ENCODE data around the gene ARL6IP6.
A peak's percentile ranks its signal among the peaks of the same experiment; 100 is the strongest.
"Not testable (repeated sequence)": the region's sequence is repeated elsewhere in the genome, so short reads cannot be mapped to it uniquely, and the experiment has no call there.

The ARL6IP6 gene

GRCh38 chr2:152722639-152723038 lies 4.2 kb downstream of the ARL6IP6 start:
- DNase-seq (ENCODE audit: low spot score), result not testable (repeated sequence)

DNA sequence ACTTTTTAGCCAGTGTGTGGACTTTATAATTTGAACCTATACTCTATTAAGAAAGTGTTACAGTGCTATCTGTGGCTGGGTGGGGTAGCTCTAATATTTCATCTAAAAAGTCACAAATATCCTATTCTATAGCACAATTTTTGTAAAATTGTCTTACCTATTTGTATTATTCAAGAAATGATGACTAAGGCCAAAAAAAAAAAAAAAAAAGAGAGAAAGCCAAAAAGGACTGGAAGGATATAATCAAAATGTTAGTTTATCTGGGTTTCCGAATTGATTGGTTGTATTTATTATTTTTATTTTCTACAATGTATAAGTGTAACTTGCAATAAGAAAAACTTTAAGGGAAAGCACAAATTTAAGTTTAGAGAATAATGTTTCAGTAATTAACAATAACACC lies 5.5 kb downstream of the ARL6IP6 start:
- no peak for DNase-seq (ENCODE audit: low spot score)

- no peak for DNase-seq (ENCODE audit: low spot score)
Measured at GRCh38 chr2:152729844-152730243, 11.4 kb downstream of the ARL6IP6 start.

GRCh38 chr2:152730591-152731333 lies 12.3 kb downstream of the ARL6IP6 start:
- no peak for DNase-seq (ENCODE audit: low spot score)

GRCh38 chr2:152737509-152737908 lies 19.1 kb downstream of the ARL6IP6 start:
- not testable (repeated sequence) for DNase-seq (ENCODE audit: low spot score)

GRCh38 chr2:152738438-152738837 lies 20.0 kb downstream of the ARL6IP6 start:
- DNase-seq (ENCODE audit: low spot score), result no peak

GRCh38 chr2:152739705-152740104 lies 21.3 kb downstream of the ARL6IP6 start:
- not testable (repeated sequence) for DNase-seq (ENCODE audit: low spot score)

GRCh38 chr2:152740743-152741328 lies 22.4 kb downstream of the ARL6IP6 start:
- peak; percentile 27 for DNase-seq (ENCODE audit: low spot score)

GRCh38 chr2:152743002-152743401 lies 24.6 kb downstream of the ARL6IP6 start:
- DNase-seq (ENCODE audit: low spot score), result peak; percentile 24

DNA sequence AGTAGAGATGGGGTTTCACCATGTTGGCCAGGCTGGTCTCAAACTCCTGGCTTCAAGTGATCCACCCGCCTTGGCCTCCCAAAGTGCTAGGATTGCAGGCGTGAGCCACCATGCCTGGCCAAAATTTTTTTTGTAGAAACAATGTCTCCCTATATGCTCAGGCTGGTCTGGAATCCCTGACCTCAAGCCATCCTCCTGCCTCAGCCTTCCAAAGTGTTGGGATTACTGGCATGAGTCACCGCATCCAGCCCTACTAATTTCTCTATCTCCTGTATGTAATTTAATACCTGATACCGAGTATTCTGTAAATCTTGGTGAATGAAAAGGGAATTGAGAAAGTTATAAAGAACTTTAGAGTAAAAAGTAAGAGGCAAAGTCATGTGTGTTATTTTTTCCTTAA lies 29.3 kb downstream of the ARL6IP6 start:
- DNase-seq (ENCODE audit: low spot score), result not testable (repeated sequence)

GRCh38 chr2:152755029-152755428 lies 36.6 kb downstream of the ARL6IP6 start:
- DNase-seq (ENCODE audit: low spot score), result no peak

GRCh38 chr2:152759290-152760072 lies 41.1 kb downstream of the ARL6IP6 start:
- DNase-seq (ENCODE audit: low spot score), result no peak

GRCh38 chr2:152761214-152761613 lies 42.8 kb downstream of the ARL6IP6 start:
- no peak for DNase-seq (ENCODE audit: low spot score)

DNA sequence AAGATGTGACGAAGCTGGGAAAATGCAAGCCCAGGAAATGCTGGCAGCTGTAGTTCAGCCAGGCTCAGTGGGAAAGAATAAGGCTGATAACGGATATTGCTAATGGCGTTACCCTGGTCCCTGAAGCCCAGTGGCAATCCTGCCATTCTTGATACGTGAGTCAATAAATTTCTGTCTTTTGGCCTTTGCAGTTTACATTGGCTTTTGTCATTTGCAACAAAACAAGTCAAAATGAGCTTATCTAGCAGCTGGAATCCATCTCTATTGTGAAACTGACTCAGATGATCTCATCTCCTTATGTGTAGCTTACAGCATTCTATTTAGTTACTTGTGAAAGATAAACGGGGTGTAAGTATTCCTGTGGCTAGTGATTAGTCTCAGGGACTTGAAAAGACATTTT lies 43.8 kb downstream of the ARL6IP6 start:
- no peak for DNase-seq (ENCODE audit: low spot score)

DNA sequence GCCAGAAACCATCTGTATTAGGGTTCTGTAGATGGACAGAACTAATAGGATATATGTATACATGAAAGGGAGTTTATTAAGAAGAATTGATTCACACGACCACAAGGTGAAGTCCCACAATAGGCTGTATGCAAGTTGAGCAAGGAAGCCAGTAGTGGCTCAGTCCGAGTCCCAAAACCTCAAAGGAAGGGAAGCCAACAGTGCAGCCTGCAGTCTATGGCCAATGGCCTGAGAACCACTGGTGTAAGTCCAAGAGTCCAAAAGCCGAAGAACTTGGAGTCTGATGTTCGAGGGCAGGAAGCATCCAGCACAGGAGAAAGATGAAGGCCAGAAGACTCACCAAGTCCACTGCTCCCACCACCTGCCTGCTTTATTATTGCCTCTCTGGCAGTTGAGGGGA lies 44.8 kb downstream of the ARL6IP6 start:
- DNase-seq (ENCODE audit: low spot score), result not testable (repeated sequence)

DNA sequence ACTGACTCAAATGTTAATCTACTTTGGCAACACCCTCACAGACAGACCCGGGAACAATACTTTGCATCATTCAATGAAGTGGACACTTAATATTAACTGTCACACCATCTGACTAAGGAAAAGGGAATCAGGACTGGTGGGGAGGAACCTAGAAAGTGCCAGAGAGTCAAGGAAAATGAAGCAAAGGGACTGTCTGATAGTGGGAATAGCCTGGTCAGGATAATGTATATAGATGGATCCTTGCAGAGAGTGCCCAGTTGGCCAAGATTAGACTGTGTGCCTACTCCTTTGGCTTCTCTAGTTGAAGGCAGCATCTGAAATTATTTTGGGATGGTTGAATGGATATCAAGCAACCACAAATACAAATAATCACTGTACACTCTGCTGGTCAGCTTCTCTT lies 45.2 kb downstream of the ARL6IP6 start:
- no peak for DNase-seq (ENCODE audit: low spot score)

DNA sequence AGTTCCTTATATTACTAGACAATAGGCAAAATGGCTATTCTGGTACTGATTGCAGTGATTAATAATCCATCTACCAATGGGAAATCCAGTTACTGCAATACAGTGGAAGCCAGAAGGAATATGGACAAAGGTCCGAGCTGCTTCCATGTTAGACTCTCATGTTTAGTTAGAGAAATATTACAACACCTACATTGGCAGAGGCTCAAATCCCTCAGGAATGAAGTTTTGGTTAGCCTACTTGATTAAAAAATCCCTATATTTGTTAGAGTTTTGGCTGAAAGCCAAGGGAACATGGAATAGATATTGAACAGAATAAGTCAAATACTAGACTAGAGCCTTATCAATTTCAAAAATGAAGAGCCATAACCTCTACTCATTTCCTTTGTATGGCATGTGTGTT lies 48.5 kb downstream of the ARL6IP6 start:
- DNase-seq (ENCODE audit: low spot score), result no peak

GRCh38 chr2:152781175-152781574 lies 62.8 kb downstream of the ARL6IP6 start:
- no peak for DNase-seq (ENCODE audit: low spot score)

DNA sequence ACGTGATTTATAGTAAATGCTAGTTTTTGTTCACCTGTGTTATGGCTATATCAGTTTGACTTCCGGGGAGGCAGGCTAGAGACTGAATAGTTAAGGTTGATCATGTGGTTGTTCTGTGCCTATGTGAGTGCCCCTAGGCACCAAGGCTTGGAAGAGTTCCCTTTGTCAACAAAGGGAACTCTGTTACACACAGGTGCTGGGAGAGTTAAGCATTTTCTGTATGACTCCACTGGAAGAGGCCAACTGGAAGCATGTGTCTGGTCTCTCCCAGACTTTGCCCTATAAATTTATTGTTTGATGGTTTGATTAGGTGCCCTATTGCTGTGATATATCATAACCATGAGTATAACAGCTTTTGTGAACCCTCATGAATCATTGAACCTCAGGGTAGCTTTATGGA lies 63.8 kb downstream of the ARL6IP6 start:
- no peak for DNase-seq (ENCODE audit: low spot score)

DNA sequence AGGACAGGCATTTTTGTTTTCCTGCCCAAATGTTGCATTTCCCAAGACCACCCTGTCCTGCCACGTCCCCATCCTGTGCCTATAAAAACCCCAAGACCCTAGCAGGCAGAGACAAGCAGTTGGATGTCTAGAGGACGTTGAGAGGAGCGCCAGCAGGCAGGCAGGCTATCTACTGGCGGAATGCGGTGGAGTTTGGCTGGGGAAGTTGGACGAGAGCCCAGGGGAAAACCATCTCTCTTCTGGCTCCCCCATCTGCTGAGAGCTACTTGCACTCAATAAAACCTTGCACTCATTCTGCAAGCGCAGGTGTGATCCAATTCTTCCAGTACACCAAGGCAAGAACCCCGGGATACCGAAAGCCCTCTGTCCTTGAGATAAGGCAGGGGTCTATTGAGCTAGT lies 72.5 kb downstream of the ARL6IP6 start:
- DNase-seq (ENCODE audit: low spot score), result no peak

- DNase-seq (ENCODE audit: low spot score), result no peak
Measured at GRCh38 chr2:152791979-152792378, 73.6 kb downstream of the ARL6IP6 start.

DNA sequence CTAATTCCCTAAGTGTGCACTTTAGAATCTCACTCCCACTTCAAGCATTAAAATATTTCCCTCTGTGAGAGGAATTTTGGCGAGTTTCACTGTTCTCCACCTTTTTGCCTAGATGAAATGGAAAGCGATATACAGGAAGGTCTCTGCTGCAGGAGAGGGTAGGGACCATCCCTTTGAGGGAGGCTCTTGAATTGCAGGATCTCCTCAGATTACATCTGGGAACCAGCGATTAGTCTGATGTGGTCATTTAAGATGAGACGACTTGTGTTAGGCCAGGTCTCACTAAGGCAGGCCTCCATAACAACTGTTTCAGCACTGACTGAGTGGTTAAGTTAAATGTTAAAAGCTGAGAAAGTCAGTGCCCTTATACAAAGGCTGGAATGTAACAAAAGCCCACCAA lies 74.6 kb downstream of the ARL6IP6 start:
- DNase-seq (ENCODE audit: low spot score), result no peak

DNA sequence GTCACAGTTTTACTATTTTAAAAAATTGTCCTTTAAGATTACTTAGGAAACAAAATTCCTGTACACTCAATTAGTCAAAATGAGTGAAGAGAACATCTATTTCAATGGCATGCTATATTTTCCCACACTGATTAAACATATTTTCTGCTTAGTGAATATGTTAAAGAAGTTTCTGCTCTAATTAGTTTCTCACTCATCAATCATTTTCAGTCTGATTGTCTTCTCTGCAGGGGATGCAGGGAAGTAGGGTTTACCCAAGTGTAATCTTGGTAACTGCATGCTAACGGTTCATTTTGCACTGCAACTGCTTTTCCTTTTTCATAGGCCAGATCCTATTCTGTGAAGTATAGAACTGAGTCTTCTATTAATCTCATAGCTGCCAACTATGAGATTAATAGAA lies 78.5 kb downstream of the ARL6IP6 start:
- DNase-seq (ENCODE audit: low spot score), result no peak
